Ishikawa (cell line): ENCODE measurements around the gene DNM2.

ENCODE experiments used
- CEBPB ChIP-seq: IDR thresholded peaks from 2 replicates; pipeline ENCODE4 v1.6.1; 2012
- TCF12 ChIP-seq: IDR thresholded peaks from 2 replicates; pipeline ENCODE4 v1.6.1; 2012; ENCODE audit warnings: low read depth
- USF1 ChIP-seq: IDR thresholded peaks from 2 replicates; pipeline ENCODE4 v1.6.1; 2012
- YY1 ChIP-seq: IDR thresholded peaks from 2 replicates; pipeline ENCODE4 v1.6.1; 2012; ENCODE audit warnings: low read depth
- TF ChIP-seq, protein P1 (sequence below): IDR thresholded peaks from 2 replicates; pipeline ENCODE4 v1.6.1; 2012

GRCh38 chr19:10831987-10832938 is 114.4 kb downstream of the DNM2 start:
- TF ChIP-seq, protein P1, sequence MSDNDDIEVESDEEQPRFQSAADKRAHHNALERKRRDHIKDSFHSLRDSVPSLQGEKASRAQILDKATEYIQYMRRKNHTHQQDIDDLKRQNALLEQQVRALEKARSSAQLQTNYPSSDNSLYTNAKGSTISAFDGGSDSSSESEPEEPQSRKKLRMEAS = no peak
- TF ChIP-seq CEBPB (no peak), TCF12 (no peak), YY1 (no peak), USF1 (no peak)
